ENCODE data around the gene SLC44A5.
"Not testable (repeated sequence)": the region's sequence is repeated elsewhere in the genome, so short reads cannot be mapped to it uniquely, and the experiment has no call there.

Gene SLC44A5

GRCh38 chr1:75461808-75462325 is 149.0 kb downstream of the SLC44A5 start:
- DNase-seq (ENCODE audit: low read depth in 2 of 2), result no peak

GRCh38 chr1:75449998-75450397 is 160.9 kb downstream of the SLC44A5 start:
- DNase-seq (ENCODE audit: low read depth in 2 of 2), result no peak

GRCh38 chr1:75444220-75444619 is 166.7 kb downstream of the SLC44A5 start:
- DNase-seq (ENCODE audit: low read depth in 2 of 2), result no peak

- DNase-seq (ENCODE audit: low read depth in 2 of 2), result no peak
Observed at GRCh38 chr1:75440274-75440673, 170.6 kb downstream of the SLC44A5 start.

- no peak for DNase-seq (ENCODE audit: low read depth in 2 of 2)
Observed at GRCh38 chr1:75438355-75438754, 172.6 kb downstream of the SLC44A5 start.

GRCh38 chr1:75431843-75432242 is 179.1 kb downstream of the SLC44A5 start:
- DNase-seq (ENCODE audit: low read depth in 2 of 2), result no peak

- no peak for DNase-seq (ENCODE audit: low read depth in 2 of 2)
Observed at GRCh38 chr1:75430526-75430925, 180.4 kb downstream of the SLC44A5 start.

GRCh38 chr1:75426688-75427087 is 184.2 kb downstream of the SLC44A5 start:
- DNase-seq (ENCODE audit: low read depth in 2 of 2), result no peak

- DNase-seq (ENCODE audit: low read depth in 2 of 2), result no peak
Observed at GRCh38 chr1:75425001-75425650, 185.8 kb downstream of the SLC44A5 start.

GRCh38 chr1:75423616-75424015 is 187.3 kb downstream of the SLC44A5 start:
- DNase-seq (ENCODE audit: low read depth in 2 of 2), result no peak

GRCh38 chr1:75423136-75423535 is 187.8 kb downstream of the SLC44A5 start:
- DNase-seq (ENCODE audit: low read depth in 2 of 2), result no peak

GRCh38 chr1:75421371-75421770 is 189.5 kb downstream of the SLC44A5 start:
- no peak for DNase-seq (ENCODE audit: low read depth in 2 of 2)

- no peak for DNase-seq (ENCODE audit: low read depth in 2 of 2)
Observed at GRCh38 chr1:75415187-75415586, 195.7 kb downstream of the SLC44A5 start.

GRCh38 chr1:75412616-75413015 is 198.3 kb downstream of the SLC44A5 start:
- DNase-seq (ENCODE audit: low read depth in 2 of 2), result no peak

- not testable (repeated sequence) for DNase-seq (ENCODE audit: low read depth in 2 of 2)
Observed at GRCh38 chr1:75404681-75405080, 206.2 kb downstream of the SLC44A5 start.

- DNase-seq (ENCODE audit: low read depth in 2 of 2), result not testable (repeated sequence)
Observed at GRCh38 chr1:75403147-75403646, 207.7 kb downstream of the SLC44A5 start.

- DNase-seq (ENCODE audit: low read depth in 2 of 2), result no peak
Observed at GRCh38 chr1:75400716-75401115, 210.2 kb downstream of the SLC44A5 start.

GRCh38 chr1:75396745-75397144 is 214.2 kb downstream of the SLC44A5 start:
- DNase-seq (ENCODE audit: low read depth in 2 of 2), result no peak

GRCh38 chr1:75396260-75396659 is 214.7 kb downstream of the SLC44A5 start:
- DNase-seq (ENCODE audit: low read depth in 2 of 2), result no peak

GRCh38 chr1:75394386-75395139 is 216.4 kb downstream of the SLC44A5 start:
- no peak for DNase-seq (ENCODE audit: low read depth in 2 of 2)

GRCh38 chr1:75392278-75392677 is 218.6 kb downstream of the SLC44A5 start:
- no peak for DNase-seq (ENCODE audit: low read depth in 2 of 2)

- DNase-seq (ENCODE audit: low read depth in 2 of 2), result not testable (repeated sequence)
Observed at GRCh38 chr1:75375476-75376447, 235.2 kb downstream of the SLC44A5 start.
